Transverse colon (tissue), 4 donors: Measurements from ENCODE around the gene PLK4.

Experiments used
- CTCF ChIP-seq, 5 experiments: fragments of 200-600 bp in 3 of 5; fragments of 450-650 bp in 2 of 5; sonication (generic) in 3 of 5; IDR thresholded peaks; 1 replicate in 2 of 5; 2 replicates in 3 of 5; pipeline ENCODE4 v1.5.1; 2016 to 2017; ENCODE audit warnings: antibody characterized with exemption in 5 of 5, inconsistent platforms in 3 of 5, mild to moderate bottlenecking in 2 of 5, moderate library complexity in 1 of 5
- POLR2AphosphoS5 ChIP-seq, 3 donors: sonication (generic); formaldehyde crosslinking; IDR thresholded peaks; one replicate each; pipeline ENCODE4 v1.6.1; 2016; ENCODE audit warnings: antibody characterized with exemption in 3 of 3

- TF ChIP-seq POLR2AphosphoS5 (IDR thresholded peaks at IDR 0.05) (no peak), CTCF (IDR thresholded peaks at IDR 0.05) (no peak)
Observed at GRCh38 chr4:127870281-127870680, 10.4 kb upstream of the PLK4 start.
